Epithelial cell of proximal tubule (primary cell): ENCODE measurements around the gene ORC2. TPM values are rescaled to one million over a fixed set of nuclear protein-coding genes. Genes with fewer than 3 reads are reported as not detected.

ENCODE experiments used
- DNase-seq: peaks from one replicate; pipeline ENCODE4 v3.0.0-alpha.2; 2011; ENCODE audit warnings: low read depth
- H3K4me3 ChIP-seq: 2 replicates; pipeline ENCODE4 v1.5.1; 2011; ENCODE audit warnings: low read depth, mild to moderate bottlenecking, low read length
- CTCF ChIP-seq: conservative IDR thresholded peaks from 2 replicates; pipeline ENCODE4 v1.5.1; 2012; ENCODE audit warnings: low read depth, mild to moderate bottlenecking, low read length
- total RNA-seq: library from RNA; depleted of rRNA; stranded (reverse); fragments of >200 nt; gene quantifications from 2 replicates; pipeline ENCODE4 v1.2.3, GENCODE V29; 2015

The ORC2 gene
- total RNA-seq, 1 donor from 2014 or later = 16.8 TPM

DNA sequence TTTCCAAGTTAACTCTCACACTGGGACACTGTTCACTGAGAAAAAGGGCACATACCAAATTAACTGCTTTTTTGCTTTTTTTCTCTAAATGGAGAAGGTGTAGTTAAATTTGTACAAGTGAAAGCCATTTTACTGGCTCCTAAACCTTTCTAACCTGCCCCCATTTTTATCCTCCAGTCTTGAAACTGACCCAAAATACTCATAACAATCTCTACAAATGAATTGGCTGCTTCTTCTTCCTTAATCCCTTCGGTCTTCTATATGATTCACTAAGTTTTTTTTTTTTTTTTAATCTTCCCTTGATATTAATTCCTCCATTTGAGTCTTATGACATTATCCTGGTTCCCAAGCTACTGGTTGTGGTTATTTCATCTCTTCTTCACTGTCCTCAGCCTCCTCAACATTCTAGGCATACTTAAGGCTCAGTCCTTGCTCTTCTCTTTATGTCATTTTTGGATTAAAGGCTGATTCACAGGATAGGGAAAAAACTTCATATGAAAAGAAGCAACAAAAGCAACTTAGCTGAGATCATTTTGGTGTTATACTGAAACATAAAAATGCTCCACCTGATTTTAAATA, 19.8 kb downstream of the ORC2 start:
- TF ChIP-seq CTCF = no peak
- no peak for DNase-seq

GRCh38 chr2:200939832-200940231, 23.6 kb downstream of the ORC2 start:
- DNase-seq = no peak
- H3K4me3 ChIP-seq = no peak overlapping the region
- TF ChIP-seq CTCF = no peak

More for the DNA sequence above, 19.8 kb downstream of the ORC2 start:
- no peak overlapping the region for H3K4me3 ChIP-seq

GRCh38 chr2:200930947-200931626, 32.4 kb downstream of the ORC2 start:
- TF ChIP-seq CTCF = no peak
- no peak overlapping the region for H3K4me3 ChIP-seq
- no peak for DNase-seq

- no peak for TF ChIP-seq CTCF
- no peak for DNase-seq
- H3K4me3 ChIP-seq = no peak overlapping the region
These were observed 33.9 kb downstream of the ORC2 start for GRCh38 chr2:200929334-200930249.

DNA sequence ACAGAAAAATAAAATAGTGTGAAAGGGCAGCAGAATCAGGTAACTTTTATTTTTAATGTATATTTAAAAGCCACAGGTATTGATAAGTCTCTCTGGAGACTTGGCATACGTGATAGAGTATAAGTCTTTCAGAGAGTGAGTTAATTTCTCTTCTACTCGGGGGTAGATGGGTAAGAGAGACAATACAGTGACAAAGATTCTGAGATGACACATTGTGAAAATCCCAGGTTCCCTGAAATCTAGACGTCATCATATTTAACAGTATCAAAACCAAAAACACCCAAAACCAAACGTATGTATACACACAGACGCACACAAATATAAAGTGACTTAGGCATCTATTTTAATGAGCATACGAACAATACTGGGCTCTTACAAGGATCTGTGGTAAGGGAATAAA, 41.0 kb downstream of the ORC2 start:
- TF ChIP-seq CTCF = no peak
- H3K4me3 ChIP-seq = no peak overlapping the region
- DNase-seq = no peak

DNA sequence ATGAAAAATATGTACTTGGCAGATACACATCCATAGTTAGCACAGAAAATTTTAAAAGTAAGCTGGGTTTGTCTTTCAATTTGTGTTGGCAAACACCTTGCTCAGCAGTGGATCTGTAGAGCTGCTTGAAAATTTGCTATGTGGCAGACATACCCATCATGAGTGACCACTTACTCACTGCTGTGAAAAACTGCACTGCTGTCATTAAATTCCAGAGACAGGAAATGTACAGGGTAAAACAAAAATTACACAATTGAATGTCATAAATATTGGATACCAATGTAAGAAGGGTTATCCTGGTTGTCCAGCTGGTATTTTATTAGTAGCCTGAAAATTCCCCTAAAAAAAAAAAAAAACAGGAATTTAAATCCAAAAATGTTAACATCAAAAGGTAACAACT, 49.8 kb downstream of the ORC2 start:
- H3K4me3 ChIP-seq = no peak overlapping the region
- TF ChIP-seq CTCF = no peak
- no peak for DNase-seq
